Stimulated activated CD8-positive, alpha-beta memory T cell treated with anti-CD3 and anti-CD28 coated beads, Interleukin-7, amount 100 ng/mL, for 1 hour (primary cell): ENCODE measurements around the gene TMEM17.

Source experiments
- DNase-seq, 2 donors: peaks; one replicate each; pipeline ENCODE4 v3.0.0-alpha.2; 2020; ENCODE audit warnings: low read depth in 2 of 2

The TMEM17 gene

DNA sequence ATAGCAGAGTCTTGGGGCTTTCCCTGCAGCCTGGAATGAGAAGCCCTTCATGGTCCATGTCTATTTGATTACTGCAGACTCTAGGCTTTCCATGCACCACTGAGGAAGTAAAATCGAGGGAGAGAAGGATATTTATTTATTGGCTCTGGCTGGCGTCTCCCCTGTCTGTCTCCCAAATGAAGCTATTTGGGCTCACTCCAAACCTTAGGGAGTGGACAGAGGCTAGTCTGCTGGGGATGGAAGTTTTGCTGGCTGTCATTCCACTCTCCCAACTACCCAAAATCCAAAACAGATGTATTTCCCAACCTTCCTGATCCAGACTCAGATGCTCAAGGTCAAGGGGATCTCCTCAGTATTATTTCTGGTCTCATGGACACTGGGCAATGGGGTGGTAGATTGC, 33.7 kb downstream of the TMEM17 start:
- no peak for DNase-seq

DNA sequence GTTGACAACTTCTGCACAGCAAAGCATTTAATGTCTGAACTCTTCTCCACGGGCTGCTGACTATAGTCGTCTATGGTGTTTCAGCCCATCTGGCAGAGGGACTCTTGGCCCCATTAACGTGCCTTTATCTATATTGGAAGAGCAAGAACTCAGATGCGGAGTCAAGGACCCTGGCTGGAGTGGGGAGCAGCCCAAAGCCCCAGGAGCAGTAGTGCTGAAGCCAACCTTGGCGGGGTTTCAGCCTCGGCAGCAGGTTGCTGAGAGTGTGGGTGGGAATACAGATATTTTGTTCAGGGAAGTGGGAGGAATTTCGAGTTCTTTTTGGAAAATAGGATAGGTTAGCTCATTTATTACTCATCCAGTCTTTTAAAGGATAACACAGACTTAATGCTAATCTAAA, 34.2 kb downstream of the TMEM17 start:
- DNase-seq, result no peak

DNA sequence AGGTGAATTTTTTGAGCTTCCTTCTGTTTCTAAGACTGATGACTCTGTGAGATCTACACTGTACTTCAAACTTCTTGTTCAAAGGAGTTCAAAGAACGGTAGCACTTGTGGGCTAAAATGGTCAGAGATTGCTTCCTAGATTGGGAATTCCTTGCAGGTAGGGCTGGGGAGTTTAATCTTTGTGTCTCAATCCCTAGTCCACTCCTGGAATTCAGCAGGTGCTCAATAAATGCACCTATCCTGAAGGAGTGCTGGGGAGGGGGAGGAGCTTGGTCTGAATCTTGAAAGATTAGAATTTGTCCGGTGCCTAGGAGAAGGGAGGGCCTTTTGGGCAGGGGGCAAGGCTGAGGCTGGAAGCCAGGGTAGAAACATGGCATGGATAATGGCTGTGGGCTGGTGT, 34.6 kb downstream of the TMEM17 start:
- DNase-seq, result no peak

DNA sequence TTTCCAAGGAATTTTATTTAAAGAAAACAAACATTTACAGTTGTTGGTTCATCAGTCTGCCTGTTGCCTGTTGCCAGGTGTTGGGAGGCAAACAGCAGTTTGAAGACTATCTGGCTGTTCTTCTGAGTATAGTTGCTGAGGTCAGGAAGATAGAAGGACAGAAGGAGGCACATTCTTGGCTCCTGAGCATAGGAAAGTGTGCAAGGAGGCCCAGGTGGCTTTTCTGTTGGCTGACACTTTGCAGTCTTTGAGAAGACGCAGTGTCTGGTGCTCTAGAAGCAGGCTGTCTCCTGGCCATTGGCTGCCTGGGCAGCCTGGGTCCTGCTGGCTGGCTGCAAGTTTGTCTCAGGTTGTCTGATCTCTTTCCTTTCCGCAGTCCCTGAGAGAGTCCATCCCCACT, 36.4 kb downstream of the TMEM17 start:
- DNase-seq, result no peak

DNA sequence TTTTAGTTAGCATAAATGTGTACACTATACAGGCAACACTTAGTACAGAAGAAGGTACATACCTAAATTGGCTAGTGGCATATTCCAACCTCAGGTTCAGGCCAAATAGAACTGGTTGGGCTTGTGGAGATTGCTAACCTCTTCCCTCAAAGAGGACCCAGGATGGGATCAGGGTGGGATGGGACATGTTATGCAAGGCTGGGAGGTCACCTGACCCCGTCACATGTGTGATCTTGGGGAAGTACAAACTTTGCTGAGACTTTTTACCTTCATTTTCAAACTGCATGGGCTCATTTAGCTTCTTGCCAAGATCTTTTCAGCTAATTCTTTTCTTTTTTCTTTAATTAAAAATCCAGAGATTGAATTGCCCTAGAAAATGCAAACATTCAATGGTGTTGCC, 36.9 kb downstream of the TMEM17 start:
- no peak for DNase-seq

DNA sequence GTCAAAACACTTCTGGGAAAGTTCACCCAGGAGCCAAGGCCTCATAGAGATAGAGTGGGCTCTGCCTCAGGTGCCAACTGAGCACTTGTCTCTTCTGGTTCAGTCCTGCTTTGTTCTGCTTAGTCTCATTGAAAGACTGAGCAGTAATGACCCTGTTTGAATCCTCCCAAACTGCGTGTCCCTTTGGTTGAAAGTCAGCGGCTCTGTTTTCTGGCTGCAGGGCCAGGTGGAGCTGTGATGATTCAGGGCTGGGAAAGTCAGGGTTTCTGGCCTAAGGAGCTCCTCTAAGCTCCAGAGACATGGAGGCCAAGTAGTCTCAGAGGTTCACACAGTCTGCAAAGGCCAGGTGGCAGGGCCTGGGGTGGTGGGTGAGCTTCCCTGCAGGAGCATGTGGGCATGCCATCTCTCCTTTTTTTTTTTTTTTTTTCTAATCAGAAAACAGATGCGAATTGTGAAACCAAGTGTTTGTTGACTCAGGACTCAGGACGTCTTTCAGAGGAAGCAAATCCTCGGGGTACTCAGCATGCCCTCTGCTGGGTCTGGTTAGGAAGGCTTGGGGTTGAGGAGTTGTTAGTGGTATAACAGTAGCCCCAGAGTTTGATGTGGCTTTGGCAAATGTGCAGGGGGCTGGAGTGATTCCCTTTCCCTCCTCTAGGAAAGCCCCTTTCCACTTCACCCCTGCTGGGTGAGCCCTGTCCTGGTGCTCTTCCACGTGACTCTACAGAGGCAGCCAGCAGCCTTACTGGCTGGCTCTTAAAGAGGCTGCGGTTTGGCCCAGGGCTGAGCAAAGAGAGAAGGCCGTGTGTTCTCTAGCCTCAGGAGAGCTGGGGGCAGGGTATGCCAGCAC, 38.3 kb downstream of the TMEM17 start:
- DNase-seq, result no peak

DNA sequence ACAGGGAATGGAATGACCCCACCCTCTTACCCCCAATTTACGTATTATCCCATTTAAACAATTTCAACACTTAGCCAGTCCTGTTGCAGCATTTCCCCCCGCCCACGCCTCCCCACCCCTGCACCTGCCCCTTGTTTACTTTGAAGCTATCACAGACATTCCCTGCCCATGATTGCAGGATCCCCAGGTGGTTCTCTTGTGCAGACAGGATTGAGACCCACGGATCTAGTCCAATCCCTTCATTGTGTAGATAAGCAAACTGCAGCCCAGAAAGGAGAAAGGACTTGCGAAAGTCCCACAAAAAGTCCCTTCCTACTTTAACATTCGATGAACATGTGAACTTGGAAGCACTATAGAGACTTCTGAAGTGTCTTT, 38.9 kb downstream of the TMEM17 start:
- DNase-seq, result no peak

DNA sequence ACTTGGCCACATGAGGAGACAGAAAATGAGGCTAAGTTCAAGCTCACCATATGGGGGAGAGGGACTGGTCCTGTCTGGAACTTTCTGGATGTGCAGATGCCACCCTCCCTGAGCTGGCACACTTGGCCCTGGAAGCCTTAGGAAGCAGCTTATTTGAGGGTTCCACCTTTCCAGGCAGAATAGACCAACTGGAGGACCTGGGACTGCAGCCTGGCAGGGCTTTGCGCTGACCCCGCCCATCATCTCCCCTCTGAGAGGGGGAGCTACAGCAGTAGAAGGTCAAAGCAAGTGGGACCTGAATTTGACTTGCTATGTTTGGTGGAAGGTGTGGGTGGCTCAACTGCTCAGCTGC, 39.5 kb downstream of the TMEM17 start:
- DNase-seq, result no peak

DNA sequence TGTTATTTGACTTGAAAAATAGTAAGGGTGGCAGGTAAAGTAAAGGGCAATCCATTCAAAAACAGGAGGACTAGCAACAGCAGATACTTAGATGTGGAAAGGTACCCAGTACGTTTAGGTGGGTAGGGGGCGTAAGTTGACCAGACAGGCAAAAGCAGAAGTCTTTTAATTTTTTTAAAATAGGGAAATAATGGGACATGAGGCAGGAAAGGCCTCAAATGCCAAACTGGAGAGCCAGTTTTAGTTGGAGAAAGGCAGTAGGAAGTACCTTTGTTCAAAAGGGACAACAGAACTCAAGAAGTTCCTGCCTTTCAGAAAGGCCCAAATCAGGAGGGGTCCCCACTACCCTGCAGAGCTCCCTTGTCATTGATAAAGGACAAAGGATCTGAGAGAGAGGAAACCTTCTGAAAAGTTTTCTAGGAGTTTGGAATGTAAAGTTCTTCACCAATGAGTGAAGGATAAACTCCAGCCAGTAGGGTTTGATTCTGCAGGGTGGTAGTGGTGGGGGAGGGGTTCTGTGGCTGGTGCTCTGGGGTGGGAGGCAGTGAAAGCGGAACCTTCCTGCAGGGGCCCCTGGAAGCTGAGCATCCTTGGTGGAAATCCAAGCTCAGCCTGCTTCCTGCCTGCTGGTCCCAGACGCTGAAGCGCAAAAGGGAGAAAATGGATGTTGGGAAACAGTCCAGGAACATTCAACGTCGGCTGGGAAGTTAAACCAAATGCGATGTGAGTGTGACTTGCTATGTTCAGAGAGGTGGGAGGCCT, 40.1 kb downstream of the TMEM17 start:
- DNase-seq, result no peak

DNA sequence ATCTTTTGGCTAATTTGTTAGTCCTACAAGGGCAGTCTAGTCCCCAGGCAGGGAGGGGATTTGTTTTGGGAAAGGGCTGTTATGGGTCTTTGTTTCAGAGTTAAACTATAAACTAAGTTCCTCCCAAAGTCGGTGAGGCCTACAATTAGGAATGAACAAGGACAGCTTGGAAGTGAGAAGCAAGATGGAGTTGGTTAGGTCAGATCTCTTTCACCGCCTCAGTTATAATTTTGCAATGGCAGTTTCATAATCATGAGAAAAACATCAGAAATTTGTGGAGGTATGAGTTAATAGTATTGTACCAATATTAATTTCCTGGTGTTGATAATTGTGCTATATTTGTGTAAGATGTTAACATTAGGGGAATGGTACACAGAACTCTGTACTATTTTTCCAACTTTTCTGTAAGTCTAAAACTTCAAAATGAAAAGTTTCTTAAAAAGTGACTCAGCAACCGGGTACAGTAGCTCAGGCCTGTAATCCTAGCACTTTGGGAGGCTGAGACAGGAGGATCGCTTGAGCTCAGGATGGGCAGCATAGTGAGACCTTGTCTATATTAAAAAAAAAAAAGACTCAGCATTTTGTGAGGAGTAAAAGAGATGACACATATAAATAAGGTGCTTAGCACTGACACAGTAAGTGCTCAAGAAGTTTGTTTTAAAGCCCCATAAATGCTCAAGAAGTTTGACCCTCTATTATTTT, 40.8 kb downstream of the TMEM17 start:
- no peak for DNase-seq

DNA sequence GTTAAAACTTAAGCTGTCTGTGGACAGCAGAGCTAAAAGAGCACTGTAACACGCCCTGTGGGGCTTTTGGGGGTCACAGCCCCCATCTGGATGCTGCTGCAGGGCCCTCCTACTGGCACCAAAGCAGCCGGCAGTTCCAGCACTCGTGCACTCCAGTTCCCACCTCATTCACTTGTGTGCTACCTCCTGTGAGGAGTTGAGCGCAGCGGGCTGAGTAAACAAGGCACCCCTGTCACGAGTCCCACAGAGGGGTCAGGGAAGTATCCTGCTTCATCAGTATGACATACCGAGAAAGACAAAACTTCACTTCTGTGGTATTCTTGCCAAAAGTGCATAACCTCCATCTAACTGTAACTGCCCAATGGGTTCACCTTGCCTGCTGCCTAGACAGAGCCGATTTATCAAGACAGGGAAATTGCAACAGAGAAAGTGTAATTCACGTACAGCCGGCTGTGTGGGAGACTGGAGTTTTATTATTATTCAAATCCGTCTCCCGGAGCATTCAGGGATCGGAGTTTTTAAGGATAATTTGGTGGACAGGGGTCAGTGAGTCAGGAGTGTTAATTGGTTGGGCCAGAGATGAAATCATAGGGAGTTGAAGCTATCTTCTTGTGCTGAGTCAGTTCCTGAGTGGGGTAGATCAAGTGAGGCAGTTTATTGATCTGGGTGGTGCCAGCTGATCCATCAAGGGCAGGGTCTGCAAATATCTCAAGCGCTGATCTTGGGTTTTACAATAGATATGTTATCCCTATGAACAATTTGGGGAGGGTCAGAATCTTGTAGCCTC, 41.6 kb downstream of the TMEM17 start:
- DNase-seq, result no peak

DNA sequence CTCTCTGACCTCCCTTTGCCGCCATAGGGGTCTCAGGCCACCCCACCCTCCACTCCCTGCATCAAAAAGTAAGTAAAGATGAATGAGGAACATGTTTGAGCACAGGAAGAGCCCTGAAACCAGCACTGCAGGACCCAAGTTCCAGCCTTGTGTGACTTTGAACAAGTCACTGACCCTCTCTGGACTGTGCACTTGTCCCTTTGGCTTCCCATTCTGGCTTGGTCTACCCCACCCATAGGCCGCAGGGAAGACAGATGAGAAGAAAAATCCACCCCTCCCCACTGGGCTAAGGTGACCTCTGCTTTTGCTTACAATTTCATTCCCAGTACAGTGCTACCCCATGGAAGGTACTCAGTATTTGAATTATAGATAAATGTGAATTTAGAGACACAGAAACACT, 43.8 kb downstream of the TMEM17 start:
- DNase-seq, result no peak

DNA sequence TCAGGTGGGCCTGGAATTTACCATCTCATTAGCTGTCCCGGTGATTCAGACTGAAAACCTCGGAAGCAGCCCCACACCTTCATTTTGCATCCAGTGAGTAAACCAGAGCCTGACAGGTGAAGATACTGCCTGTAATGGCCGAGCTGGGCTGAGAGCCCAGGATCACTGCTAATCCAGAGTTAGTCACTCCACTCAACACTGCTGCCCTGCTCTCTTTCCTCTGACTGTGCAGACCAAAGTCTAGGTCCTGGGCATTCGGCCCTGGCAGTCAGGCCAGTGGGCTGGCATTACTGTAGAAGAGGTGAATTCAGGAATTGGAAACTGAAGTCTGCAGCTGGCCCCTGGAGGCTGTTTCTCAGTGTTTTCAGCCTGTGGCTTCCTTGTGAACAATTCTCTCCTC, 44.3 kb downstream of the TMEM17 start:
- no peak for DNase-seq

DNA sequence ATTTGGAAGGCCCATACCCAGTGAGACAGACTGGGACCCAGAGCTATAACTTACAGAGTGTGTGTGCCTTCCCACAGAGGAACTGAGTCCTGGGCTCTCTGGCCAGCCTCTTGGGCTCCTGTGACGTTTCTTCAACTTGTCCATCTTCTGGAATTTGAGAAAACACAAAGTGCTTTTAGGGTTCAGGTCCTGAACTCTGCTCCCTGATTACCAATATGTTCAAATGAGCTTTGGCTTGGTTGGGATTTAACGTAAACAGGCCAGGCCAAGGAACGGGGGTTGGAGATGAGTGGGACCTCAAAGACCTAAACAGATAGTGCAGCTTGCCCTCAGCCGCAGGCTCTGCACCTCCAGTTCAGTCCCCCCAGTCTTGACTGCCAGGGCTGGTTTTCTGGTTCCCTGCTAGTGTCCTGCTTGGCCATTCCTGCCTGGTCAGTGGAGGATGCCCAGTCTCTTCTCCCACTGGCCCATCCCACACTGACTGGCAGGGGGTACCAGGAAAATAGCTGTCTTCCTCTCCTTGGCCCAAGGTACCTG, 44.9 kb downstream of the TMEM17 start:
- no peak for DNase-seq

DNA sequence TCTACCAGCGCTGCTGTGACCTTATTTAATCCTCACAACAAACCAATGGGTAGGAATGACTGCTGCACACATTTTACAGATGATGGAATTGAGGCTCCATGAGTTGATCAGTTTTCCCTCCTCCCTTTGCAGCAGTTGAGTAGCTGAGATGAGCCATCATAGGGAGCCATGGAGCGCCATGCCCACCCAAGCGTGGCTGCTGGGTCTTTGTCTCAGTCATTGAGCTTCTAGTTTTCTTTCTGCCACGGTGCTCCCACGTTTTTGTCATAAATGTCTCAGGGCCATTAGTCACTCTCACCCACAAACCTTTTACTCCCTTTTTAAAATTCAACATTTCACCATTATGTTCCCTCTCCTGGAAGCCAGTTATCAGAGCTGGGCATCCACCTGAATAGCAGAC, 45.8 kb downstream of the TMEM17 start:
- no peak for DNase-seq

DNA sequence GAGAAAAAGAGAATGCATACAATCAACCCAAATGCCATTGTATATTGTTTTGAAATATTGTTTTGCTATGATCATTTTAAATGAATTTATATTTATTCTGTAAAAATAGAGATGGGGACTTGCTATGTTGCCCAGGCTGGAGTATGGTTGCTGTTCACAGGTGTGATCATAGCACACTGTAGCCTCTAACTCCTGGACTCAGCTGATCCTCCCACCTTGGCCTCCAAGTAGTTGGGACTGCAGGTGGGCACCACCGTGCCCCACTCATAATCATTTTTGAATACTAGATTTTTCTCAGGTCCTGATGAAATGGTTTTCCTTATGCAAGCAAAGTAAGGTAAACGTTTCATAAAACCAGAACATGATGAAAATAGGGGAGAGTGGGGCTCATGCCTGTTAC, 46.3 kb downstream of the TMEM17 start:
- DNase-seq, result no peak

DNA sequence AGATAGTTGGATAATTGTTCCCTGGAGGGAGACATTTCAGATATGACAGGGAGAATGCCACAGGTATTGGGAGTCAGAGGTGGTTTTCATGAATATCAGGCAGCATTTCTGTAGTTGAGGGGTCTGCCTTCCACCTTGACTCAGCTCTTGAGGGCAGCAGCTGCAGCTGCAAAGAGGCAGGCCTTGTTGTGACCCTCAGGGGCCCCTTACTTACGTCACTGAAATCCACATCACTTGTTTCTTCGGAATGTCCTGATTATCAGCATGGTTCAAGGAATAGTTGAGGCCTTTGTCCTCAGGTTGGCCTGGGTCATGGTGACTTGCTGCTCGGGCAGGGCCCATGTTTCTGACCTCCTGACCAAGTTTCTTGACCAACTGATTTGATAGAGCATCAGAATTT, 46.9 kb downstream of the TMEM17 start:
- DNase-seq, result no peak

DNA sequence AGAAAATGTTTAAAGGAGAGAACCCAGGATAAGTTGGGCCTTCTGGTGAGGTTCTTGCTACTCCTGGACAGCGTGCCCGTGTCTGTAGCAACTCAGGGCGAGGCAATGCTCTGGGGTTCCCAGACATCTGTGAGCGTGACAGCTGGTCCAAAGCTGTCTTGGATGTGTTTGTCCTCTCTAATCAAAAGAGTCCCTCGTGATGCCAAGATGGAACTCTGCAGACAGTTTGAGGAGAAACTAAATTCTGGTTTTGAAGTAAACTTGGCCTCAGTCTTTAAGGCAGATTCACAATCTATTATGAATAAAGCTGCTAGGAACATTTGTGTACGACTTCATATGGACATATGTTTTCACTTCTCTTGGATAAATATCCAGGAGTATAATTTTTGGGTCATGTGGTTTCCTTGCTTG, 47.3 kb downstream of the TMEM17 start:
- DNase-seq, result no peak

DNA sequence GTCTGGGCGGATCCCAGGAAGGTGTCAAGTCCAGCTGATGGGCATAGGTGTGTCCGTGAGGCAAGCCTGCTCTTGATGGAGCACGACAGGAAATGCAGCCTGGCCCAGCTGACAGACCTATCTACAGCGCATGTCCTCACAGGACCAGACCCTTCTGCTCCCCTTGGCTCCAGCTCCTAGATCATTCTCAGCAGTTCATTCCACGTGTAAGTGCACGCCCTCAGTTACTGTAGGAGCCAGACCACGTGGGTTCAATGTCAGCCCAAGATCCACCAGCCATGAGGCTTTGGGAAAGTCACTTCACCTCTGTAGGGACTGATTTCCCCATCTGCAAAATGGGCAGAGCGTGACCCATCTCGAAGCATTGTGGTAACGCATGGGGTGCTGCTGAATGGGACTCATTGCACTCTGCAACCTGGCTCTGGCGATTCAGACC, 47.8 kb downstream of the TMEM17 start:
- DNase-seq, result no peak

DNA sequence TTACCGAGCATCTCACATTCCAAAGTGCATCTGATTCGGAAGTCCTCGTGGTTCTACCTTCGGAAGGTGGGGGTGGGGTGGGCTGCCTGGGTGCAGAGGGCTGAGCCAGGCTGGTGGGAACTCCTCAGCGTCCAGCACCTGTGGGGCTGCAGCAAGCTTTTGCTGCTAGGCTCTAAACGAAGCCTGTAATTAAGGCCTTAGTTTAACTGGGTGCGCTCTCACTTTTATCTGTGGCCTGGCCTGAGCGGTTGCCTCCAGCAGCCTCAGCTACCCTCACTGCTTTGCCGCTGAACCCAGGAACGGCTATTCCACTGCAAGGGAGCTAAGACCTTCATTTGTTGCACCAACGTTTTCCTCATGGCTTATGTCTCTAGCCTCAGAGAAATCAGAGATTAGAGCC, 48.4 kb downstream of the TMEM17 start:
- no peak for DNase-seq

DNA sequence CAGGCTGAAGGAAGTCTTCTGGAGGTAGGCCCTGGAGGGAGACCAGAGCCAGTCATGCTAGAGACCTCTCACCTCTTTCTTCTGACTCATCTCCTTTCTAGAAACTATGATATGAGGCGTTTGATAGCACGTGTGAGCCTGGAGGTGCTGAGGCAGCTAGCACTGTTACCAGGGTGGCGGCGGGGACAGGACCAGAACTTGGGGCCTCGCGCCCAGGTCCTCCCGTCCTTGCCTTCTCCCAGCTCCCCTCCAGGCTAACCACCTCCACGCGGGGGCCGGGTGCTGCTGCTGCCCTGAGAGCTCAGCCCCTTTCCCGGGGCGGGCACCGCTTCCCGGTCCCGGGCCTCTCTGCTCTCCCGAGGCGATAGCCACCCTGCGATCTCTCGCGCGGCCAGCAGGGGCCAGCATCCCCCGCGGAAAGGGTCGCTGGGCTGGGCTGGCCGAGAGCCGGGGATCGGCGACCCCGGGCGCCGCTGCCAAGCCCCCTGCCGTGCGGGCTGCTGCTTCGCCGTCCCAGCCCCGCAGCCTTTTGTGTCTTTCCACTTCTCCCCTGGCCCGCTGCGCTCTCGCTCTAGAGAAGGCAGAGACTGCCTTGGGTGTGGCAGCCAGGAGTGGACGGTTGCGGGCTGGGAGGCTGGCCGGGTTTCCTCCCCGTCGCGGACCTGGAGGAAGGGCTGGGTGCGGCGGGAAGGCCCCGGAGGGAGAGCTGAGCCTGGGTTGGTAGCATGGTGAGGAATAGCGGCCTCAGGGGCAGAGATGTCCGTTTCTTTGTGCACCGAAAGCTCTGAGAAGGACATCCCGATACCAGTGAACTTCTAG, 49.1 kb downstream of the TMEM17 start:
- peak; percentile 25 to 38 for DNase-seq
